Measurements from ENCODE around the gene CHIT1. TPM values are rescaled to one million over a fixed set of nuclear protein-coding genes. Genes with fewer than 3 reads are reported as not detected.

CHIT1 gene
- total RNA-seq, 2 experiments from 2014 or later, result 1.9 to 3.6 TPM

GRCh38 chr1:203271018-203271743 lies 41.7 kb upstream of the CHIT1 start:
- BruUV-seq (replicated peaks), result no TSS peak
- intact Hi-C loops (cut with micrococcal nuclease; ENCODE audit: unreplicated experiment), result no loop called here
- Histone ChIP-seq H3K9me3 (ENCODE audit: low read length) (no peaks in the 10 kb centered on the region), H3K9me2 (ENCODE audit: insufficient read depth, low read length) (no peaks in the 10 kb centered on the region), H3K4me2 (ENCODE audit: low read length) (peak overlapping the region; percentile 96), H3K79me2 (ENCODE audit: insufficient read depth, low read depth, low read length) (peaks cover 5% of the 10 kb centered on the region; the same call in 1 of the 2 replicates), H4K20me1 (ENCODE audit: insufficient read depth, low read length) (no peaks in the 10 kb centered on the region), H3K36me3 (ENCODE audit: insufficient read depth, low read length) (no peaks in the 10 kb centered on the region), H2AFZ (ENCODE audit: low read length) (peak overlapping the region; percentile 64; the same call in 1 of the 2 replicates), H3K4me3 (ENCODE audit: low read depth, low read length, poor library complexity, severe bottlenecking) (peak overlapping the region; percentile 21), H3K4me1 (ENCODE audit: insufficient read depth, low read length, poor library complexity, severe bottlenecking) (peaks cover 91% of the 10 kb centered on the region), H3K27ac (ENCODE audit: low read depth, low read length, poor library complexity, severe bottlenecking) (peak overlapping the region; percentile 88)
- no peak for TF ChIP-seq EZH2phosphoT487 (IDR thresholded peaks at IDR 0.05; ENCODE audit: borderline replicate concordance, low read depth, low read length)
- ChIA-PET POLR2A (interaction anchor here (0.7 to 3.6 kb wide), 10 partner anchors 24 to 217 kb away, joined by 3 to 26 read pairs (median 4); no protein-coding TSS in a partner anchor), CTCF (ENCODE audit: unreplicated experiment) (interaction anchor here (0.8 to 2.0 kb wide), 5 partner anchors 8 to 75 kb away, joined by 3 to 6 read pairs (median 3); no protein-coding TSS in a partner anchor)
- peak; percentile 88 for DNase-seq (ENCODE audit: low spot score)

DNA sequence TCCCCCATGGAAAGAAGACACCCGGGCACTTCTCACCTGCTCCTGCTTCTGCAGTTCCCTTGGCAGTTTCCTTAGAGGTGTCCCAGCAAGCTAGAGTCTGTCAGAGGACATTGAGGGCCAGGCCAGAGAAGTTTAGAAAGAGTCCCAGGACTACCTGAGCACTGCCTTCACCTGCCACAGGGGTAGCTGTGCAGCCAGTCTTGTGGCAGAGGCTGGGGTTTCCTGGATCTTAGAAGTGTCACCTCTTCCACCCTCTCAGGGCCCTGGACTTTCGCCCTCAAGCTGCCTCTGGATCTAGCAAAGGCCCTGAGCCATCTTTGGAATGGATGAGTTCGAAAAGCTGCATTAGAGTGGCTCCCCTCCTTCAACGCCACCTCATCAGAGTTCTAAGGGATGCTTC lies 41.0 kb upstream of the CHIT1 start:
- TF ChIP-seq CTCF (conservative IDR thresholded peaks at IDR 0.05; ENCODE audit: low read length), result peak; percentile 38; the same call in 1 of the 2 replicates
- TF ChIP-seq EZH2phosphoT487 (IDR thresholded peaks at IDR 0.05; ENCODE audit: borderline replicate concordance, low read depth, low read length), result no peak
- BruUV-seq (replicated peaks), result no TSS peak
- Histone ChIP-seq H3K9me2 (ENCODE audit: insufficient read depth, low read length) (no peaks in the 10 kb centered on the region), H3K27ac (ENCODE audit: low read depth, low read length, poor library complexity, severe bottlenecking) (peak overlapping the region; percentile 88), H3K4me3 (ENCODE audit: low read depth, low read length, poor library complexity, severe bottlenecking) (no peak overlapping the region), H3K79me2 (ENCODE audit: insufficient read depth, low read depth, low read length) (peaks cover 5% of the 10 kb centered on the region; the same call in 1 of the 2 replicates), H2AFZ (ENCODE audit: low read length) (peak overlapping the region; percentile 64; the same call in 1 of the 2 replicates), H3K4me1 (ENCODE audit: insufficient read depth, low read length, poor library complexity, severe bottlenecking) (peaks cover 90% of the 10 kb centered on the region), H3K9me3 (ENCODE audit: low read length) (no peaks in the 10 kb centered on the region), H4K20me1 (ENCODE audit: insufficient read depth, low read length) (no peaks in the 10 kb centered on the region), H3K4me2 (ENCODE audit: low read length) (peak overlapping the region; percentile 96), H3K36me3 (ENCODE audit: insufficient read depth, low read length) (no peaks in the 10 kb centered on the region)
- DNase-seq (ENCODE audit: low spot score), result no peak
- ChIA-PET CTCF (ENCODE audit: unreplicated experiment) (interaction anchor here (0.8 to 2.0 kb wide), 5 partner anchors 8 to 76 kb away, joined by 3 to 6 read pairs (median 3); no protein-coding TSS in a partner anchor), POLR2A (interaction anchor here (0.7 to 3.6 kb wide), 7 partner anchors 29 to 218 kb away, joined by 3 to 26 read pairs (median 3); no protein-coding TSS in a partner anchor)
- intact Hi-C loops (cut with micrococcal nuclease; ENCODE audit: unreplicated experiment), result no loop called here

DNA sequence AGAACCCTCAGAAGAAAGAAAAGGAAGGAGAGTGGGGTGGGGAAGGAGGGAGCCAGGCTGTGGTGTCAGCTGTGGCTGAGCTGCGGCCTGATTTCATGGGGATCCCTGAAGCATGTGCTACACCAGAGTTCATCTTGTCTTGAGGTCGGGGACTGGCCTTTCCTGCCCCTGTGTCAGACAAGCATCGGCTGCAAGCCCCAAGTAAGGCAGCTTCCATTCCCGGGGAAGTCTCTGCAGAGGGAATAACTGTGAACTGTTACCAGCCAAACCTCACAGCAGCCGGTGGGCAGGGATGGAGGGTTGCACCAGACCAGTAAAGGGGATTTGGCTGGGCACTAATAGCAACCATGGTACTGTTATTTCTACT lies 40.2 kb upstream of the CHIT1 start:
- Histone ChIP-seq H3K9me3 (ENCODE audit: low read length) (no peaks in the 10 kb centered on the region), H3K9me2 (ENCODE audit: insufficient read depth, low read length) (no peaks in the 10 kb centered on the region), H2AFZ (ENCODE audit: low read length) (no peak overlapping the region), H4K20me1 (ENCODE audit: insufficient read depth, low read length) (no peaks in the 10 kb centered on the region), H3K4me2 (ENCODE audit: low read length) (no peak overlapping the region), H3K4me3 (ENCODE audit: low read depth, low read length, poor library complexity, severe bottlenecking) (no peak overlapping the region), H3K27ac (ENCODE audit: low read depth, low read length, poor library complexity, severe bottlenecking) (no peak overlapping the region), H3K4me1 (ENCODE audit: insufficient read depth, low read length, poor library complexity, severe bottlenecking) (peaks cover 88% of the 10 kb centered on the region), H3K79me2 (ENCODE audit: insufficient read depth, low read depth, low read length) (peaks cover 5% of the 10 kb centered on the region; the same call in 1 of the 2 replicates), H3K36me3 (ENCODE audit: insufficient read depth, low read length) (no peaks in the 10 kb centered on the region)
- CTCF ChIA-PET (ENCODE audit: unreplicated experiment), result interaction anchor here (0.6 to 2.1 kb wide), 7 partner anchors 11 to 207 kb away, joined by 3 to 8 read pairs (median 4); no protein-coding TSS in a partner anchor
- BruUV-seq (replicated peaks), result no TSS peak
- TF ChIP-seq EZH2phosphoT487 (IDR thresholded peaks at IDR 0.05; ENCODE audit: borderline replicate concordance, low read depth, low read length), result no peak
- no peak for TF ChIP-seq CTCF (conservative IDR thresholded peaks at IDR 0.05; ENCODE audit: low read length)
- intact Hi-C loops (cut with micrococcal nuclease; ENCODE audit: unreplicated experiment), result loop anchor here (2.0 to 5.0 kb wide), 2 partner anchors 231 to 433 kb away; no protein-coding TSS in a partner anchor
- POLR2A ChIA-PET, result interaction anchor here (0.6 to 3.6 kb wide), 4 partner anchors 29 to 205 kb away, joined by 3 to 26 read pairs (median 3); no protein-coding TSS in a partner anchor
- no peak for DNase-seq (ENCODE audit: low spot score)

All from OCI-LY7 (cell line).